Loucy (cell line): Measurements from ENCODE around the gene SMCHD1.

Source experiments
- EZH2phosphoT487 ChIP-seq: fragments of 200-600 bp; IDR thresholded peaks from 2 replicates; pipeline ENCODE4 v1.6.1; 2018; ENCODE audit warnings: antibody characterized with exemption, mild to moderate bottlenecking, moderate library complexity, borderline replicate concordance
- TF ChIP-seq, protein P1 (sequence below): fragments of 200-600 bp; sonication (generic); conservative IDR thresholded peaks from 2 replicates; pipeline ENCODE4 v1.5.1; 2014; ENCODE audit warnings: mild to moderate bottlenecking, antibody characterized with exemption, low read length

DNA sequence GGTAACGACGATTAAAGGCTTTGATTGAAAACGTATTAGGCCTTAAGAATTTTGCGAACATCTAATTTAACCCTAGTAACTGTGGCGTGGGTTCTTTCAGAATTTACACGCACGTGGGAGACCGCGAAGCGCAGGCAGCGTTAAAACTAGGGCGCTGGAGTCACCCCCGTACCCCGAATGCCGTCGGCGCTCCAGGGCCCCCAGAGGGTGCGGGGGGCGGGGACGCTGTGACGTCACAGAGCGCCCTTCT is 673 bp upstream of the SMCHD1 start:
- TF ChIP-seq, protein P1, sequence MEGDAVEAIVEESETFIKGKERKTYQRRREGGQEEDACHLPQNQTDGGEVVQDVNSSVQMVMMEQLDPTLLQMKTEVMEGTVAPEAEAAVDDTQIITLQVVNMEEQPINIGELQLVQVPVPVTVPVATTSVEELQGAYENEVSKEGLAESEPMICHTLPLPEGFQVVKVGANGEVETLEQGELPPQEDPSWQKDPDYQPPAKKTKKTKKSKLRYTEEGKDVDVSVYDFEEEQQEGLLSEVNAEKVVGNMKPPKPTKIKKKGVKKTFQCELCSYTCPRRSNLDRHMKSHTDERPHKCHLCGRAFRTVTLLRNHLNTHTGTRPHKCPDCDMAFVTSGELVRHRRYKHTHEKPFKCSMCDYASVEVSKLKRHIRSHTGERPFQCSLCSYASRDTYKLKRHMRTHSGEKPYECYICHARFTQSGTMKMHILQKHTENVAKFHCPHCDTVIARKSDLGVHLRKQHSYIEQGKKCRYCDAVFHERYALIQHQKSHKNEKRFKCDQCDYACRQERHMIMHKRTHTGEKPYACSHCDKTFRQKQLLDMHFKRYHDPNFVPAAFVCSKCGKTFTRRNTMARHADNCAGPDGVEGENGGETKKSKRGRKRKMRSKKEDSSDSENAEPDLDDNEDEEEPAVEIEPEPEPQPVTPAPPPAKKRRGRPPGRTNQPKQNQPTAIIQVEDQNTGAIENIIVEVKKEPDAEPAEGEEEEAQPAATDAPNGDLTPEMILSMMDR = no peak
- no peak for TF ChIP-seq EZH2phosphoT487
